IPS-NIHi7 (cell line): Measurements from ENCODE around the gene BCL2L14.

Experiments
- DNase-seq: peaks from one replicate; pipeline ENCODE4 v3.0.0; 2012; ENCODE audit warnings: mixed read lengths; ENCODE audit errors: extremely low spot score

Gene BCL2L14

GRCh38 chr12:12070674-12071656 is at the start of gene BCL2L14:
TSS of gene BCL2L14 (plus strand) at chr12:12070939. CDS start at chr12:12079306, 8,367 bp downstream.
- no peak for DNase-seq

GRCh38 chr12:12022306-12022936 is 48.3 kb upstream of the BCL2L14 start:
- DNase-seq, result no peak

GRCh38 chr12:12023456-12023855 is 47.3 kb upstream of the BCL2L14 start:
- no peak for DNase-seq

- DNase-seq, result no peak
Observed at GRCh38 chr12:12024911-12025682, 45.6 kb upstream of the BCL2L14 start.

- no peak for DNase-seq
Observed at GRCh38 chr12:12025799-12026386, 44.8 kb upstream of the BCL2L14 start.

- no peak for DNase-seq
Observed at GRCh38 chr12:12028668-12029402, 41.9 kb upstream of the BCL2L14 start.

- DNase-seq, result no peak
Observed at GRCh38 chr12:12029653-12030052, 41.1 kb upstream of the BCL2L14 start.

GRCh38 chr12:12032260-12032791 is 38.4 kb upstream of the BCL2L14 start:
- DNase-seq, result no peak

- peak; percentile 85 for DNase-seq
Observed at GRCh38 chr12:12032851-12033797, 37.6 kb upstream of the BCL2L14 start.

- no peak for DNase-seq
Observed at GRCh38 chr12:12033824-12034223, 36.9 kb upstream of the BCL2L14 start.

- DNase-seq, result no peak
Observed at GRCh38 chr12:12034344-12034743, 36.4 kb upstream of the BCL2L14 start.

- DNase-seq, result no peak
Observed at GRCh38 chr12:12035229-12035628, 35.5 kb upstream of the BCL2L14 start.

GRCh38 chr12:12036901-12037300 is 33.8 kb upstream of the BCL2L14 start:
- no peak for DNase-seq

GRCh38 chr12:12039897-12040296 is 30.8 kb upstream of the BCL2L14 start:
- no peak for DNase-seq

GRCh38 chr12:12046401-12046800 is 24.3 kb upstream of the BCL2L14 start:
- no peak for DNase-seq

- DNase-seq, result no peak
Observed at GRCh38 chr12:12047682-12048081, 23.1 kb upstream of the BCL2L14 start.

- DNase-seq, result no peak
Observed at GRCh38 chr12:12048266-12048665, 22.5 kb upstream of the BCL2L14 start.

- no peak for DNase-seq
Observed at GRCh38 chr12:12048714-12049113, 22.0 kb upstream of the BCL2L14 start.

- DNase-seq, result no peak
Observed at GRCh38 chr12:12051668-12052067, 19.1 kb upstream of the BCL2L14 start.

- DNase-seq, result no peak
Observed at GRCh38 chr12:12054993-12055392, 15.7 kb upstream of the BCL2L14 start.
